NCI-H460 (cell line): ENCODE data around the gene CAPN2. TPM values are rescaled to one million over a fixed set of nuclear protein-coding genes. Genes with fewer than 3 reads are reported as not detected.

Source experiments
- DNase-seq: peaks from one replicate; pipeline ENCODE4 v3.0.0-alpha.2; 2016; ENCODE audit warnings: low read depth; ENCODE audit errors: extremely low read depth
- total RNA-seq: library from RNA; depleted of rRNA; stranded (reverse); fragments of >200 nt; shearing (Covaris generic); gene quantifications from 2 replicates; pipeline ENCODE4 v1.2.3, GENCODE V29; 2014

The CAPN2 gene
- total RNA-seq, 1 experiment from 2014 or later = 256 TPM

DNA sequence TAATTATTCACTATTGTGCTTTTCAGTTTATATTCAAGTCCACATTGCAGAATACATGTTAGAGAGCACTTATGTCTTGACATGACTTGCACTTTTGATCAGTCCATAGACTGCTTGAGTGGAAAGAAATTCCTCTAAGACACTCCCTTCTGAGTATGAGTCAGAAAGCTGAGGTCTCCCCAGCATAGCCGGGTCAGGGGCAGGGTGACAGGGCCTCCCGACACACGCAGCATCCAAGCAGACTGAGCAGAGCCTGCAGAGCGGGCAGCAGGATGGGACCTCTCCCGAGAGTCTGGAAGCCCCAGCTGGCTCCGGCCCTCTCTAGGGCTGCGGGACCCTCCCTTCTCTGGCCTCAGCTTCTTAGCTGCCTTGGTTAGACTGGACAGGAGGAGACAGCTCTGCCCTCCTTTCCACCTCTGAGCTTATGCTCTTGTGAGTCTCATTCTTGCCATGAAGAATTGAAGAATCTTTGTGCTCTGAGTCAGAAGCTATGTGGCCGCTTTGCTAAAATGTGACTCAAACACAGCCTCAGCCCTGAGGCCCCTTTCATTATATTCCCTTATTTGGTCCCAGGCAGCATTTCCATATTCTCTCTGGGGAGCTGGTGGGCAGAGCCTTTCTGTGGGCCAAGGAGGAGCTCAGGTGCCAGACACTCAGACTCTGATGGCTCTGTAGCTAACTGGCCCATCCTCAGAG lies 11.2 kb upstream of the CAPN2 start:
- peak; percentile 91 for DNase-seq

DNA sequence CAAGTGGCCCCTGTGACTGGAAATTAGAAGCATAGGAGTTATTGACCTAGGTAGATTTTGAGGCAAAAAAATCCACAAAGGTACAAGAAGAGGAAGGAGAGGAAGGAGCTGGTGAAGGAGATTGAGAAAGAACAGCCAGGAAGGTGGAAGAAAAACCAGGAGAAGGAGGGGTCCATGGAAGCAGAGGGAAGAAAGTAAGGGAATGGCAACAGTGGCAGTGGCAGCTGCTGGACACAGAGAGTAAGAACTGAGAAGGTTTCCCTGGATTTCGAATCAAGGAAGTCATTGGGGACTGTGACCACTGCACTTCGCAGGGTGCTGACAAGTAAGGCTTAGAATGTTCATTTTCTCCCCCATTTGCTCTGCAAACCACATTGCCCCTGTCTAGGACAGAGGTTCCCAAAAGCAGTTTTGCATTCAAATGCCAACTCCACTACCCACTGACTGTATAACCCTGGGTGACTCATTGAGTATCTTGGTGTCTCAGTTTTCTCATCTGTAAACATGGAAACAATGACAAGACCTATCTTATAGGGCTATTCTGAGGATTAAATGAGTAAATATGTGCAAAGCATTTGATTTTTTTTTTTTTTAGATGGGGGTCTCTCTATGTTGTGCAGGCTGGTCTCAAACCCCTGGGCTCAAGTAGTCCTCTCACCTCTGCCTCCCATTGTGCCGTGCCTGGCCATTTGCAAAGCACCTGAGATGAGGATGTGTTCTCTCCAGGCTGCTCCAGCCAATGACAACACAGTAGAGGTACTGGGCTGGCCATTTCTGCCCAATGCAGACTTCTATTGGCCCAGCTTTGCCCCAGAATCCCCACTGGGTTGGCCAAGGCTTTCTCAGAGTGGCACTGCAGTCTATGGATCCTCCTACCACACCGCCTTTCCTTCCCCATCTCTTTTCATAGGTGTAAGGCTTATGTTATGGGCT lies 9.3 kb upstream of the CAPN2 start:
- DNase-seq = no peak

- DNase-seq = no peak
Measured at GRCh38 chr1:223703668-223704013, 8.7 kb upstream of the CAPN2 start.

DNA sequence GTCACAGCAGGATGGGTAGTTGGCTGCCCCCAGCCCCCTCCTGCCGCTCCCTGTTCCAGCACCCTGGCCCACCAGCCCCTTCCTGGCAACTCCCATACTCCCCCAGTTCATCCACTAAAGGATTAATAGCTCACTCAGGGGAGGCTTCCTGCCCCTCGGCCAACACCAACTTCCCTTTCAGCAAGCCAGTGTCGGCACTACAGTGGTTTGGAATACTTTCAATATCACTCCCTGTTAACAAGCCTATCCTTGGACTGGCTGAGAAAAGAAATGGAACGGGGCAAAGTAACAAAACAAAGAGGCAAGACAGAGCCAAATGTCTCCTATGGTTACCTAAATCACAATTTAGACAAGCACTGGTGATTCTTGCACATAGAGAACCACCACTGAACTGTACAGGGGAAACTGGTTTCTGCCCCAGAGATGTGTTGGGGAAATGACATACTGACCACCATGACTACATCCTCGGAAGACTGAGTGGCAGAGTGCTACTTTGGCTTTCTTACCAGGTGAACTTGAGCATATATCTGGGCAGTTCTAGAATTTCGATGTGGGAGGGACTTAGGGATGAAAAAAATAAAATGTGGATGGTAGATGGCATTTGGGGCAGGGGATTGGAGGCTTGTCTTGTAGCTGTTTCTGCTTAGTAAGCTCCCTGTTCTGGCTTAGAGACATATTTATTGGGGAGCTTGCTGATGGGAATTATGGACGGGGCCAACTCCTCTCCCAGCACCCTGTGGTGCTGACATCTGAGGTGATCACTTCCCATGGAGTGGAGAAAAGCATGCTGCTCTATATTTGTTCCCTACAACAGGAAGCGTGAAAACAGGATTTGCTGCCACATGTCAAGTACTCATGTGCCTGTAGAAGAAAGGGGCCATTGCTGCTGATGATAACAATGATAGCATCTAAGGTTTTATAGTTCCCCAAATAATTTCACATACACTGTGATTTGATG lies 7.1 kb upstream of the CAPN2 start:
- DNase-seq = no peak

DNA sequence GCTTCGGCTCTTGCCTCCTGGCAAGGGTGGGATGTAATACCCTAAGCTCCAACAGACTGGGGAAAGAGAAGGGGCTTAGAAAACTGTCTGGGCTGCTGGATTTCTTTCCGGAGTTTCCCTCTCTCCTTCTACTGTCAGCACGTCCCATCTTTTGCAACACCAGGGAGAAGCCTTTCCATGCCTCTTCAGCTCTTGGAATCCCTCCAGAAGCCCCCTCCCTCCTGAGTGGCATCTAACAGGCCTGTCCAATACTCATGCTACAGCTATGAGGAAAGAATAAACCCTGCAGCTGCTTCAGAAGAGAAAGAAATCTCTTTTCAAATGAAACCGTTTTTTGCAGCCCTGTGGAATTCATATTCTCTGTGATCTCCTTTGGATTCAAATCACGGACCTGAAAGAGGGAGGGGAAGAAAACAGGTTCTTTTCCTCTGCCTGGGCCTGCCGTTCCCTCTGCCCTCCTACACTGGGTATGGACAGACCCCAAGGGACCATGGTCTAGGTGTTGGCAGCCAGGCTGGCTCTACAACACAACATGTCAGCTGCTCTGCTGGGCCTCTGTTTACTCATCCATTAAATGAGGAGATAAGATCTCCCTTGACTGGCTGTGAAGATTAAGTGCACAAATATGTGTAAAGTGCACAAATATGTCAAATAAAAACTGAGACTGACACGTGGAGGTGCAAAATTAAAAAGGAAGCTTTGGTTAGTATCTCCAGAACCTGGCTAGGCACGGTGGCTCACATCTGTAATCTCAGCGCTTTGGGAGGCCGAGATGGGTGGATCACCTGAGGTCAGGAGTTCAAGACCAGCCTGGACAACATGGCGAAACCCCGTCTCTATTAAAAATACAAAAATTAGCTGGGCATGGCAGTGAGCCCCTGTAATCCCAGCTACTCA lies 6.0 kb upstream of the CAPN2 start:
- no peak for DNase-seq

DNA sequence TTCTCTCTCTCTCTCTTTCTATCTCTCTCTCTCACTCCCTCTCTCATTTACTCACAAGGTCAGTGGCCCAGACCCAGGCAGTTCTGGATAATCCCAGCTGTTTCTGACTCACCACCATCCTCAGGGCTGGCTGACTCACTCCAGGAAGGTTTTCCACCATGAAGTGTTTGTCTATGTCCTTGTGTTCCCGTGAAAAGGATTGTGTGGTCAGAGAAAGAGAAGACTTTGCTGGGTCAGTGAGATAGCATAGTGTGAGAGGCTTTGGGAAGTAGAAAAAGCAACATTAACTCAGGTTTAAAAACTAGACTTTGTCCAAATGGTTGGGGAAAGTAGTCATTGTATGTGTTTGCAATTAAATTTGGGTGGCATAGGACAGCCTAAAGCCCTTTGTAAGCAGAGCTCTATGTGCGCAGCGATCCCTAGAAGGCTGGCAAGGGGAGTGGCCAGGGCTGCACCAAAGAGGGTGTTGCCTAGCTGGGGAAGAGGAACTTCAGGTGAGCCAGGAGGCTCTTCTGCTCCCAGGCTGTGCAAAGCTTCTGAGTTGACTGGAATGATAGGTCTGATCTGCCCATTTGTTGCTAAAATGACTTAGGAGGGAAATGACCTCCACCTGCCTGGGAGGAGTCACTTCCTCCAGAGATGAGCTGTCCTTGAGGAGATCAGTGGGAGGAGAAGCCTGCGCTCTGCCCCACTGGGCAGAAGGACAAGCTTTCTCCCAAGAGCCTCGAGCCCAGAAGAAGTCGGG lies 4.9 kb upstream of the CAPN2 start:
- peak; percentile 92 for DNase-seq

GRCh38 chr1:223708001-223708359 lies 4.4 kb upstream of the CAPN2 start:
- DNase-seq = no peak

GRCh38 chr1:223708651-223709268 lies 3.6 kb upstream of the CAPN2 start:
- DNase-seq = no peak

GRCh38 chr1:223709598-223709997 lies 2.7 kb upstream of the CAPN2 start:
- no peak for DNase-seq

GRCh38 chr1:223710179-223711133 lies 1.9 kb upstream of the CAPN2 start:
- no peak for DNase-seq

DNA sequence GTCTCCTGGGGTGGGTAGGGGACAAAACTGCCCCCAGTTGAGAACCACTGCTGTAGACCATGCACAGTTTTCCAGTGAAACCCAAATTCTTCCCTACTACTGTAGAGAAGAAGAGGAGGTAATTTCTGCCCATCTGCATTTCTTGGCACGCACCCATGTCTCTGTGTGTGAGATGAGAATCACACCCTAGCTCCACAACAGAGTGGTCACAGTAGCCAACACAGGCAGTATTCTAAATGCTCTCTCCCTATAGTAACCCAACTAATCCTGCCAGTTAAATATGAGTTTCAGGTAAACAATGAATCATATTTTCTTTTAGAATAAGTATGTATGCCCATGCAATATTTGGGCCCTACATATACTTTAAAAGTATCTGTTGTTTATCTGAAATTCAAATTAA lies 1.2 kb upstream of the CAPN2 start:
- no peak for DNase-seq

DNA sequence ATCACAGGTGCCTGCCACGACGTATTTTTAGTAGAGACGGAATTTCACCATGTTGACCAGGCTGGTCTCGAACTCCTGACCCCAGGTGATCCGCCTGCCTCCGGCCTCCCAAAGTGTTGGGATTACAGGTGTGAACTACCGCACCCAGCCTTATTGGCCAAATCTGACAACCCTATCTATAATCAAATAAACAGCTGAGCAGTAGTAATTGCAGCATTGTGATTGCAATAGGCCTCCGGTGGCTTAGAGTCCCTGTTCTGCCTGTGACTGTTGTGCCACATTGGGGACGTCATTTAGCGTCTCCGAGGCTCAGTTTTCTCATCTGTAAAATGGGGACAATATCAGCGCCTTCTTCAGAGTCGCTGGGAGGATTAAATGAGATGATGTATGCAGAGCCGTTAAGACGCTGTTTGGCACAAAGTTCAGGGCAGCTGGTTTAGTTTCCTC lies 569 bp upstream of the CAPN2 start:
- no peak for DNase-seq

DNA sequence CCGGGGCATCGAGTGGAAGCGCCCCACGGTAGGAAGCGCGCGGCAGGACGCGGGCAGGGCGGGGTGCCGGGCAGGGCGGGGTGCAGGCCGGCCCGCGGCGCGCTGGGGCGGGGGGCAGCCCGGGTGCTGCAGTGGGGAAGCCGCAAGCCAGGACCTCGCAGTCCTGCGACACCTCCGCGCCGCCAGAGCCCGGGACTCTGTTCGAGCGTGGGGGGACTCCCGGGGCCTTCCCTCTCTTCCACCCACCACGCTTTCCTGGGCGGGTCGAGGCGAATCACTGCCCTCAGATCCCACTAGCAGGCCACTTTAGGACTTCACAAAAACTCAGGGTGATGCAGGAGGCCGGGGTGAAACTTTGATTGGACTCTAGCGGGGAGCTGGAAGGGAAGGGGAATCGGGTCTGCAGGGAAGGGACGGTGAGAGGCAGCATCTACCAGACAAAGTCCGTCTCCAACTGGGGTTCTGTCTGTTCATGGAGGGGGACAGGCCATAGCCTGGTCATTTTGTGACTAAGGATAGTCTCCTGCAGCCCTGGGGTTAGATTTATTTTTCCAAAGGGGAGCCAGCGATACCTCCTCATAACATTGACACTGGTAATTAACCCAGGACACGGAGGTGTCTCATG lies 623 bp downstream of the CAPN2 start:
- DNase-seq = no peak

DNA sequence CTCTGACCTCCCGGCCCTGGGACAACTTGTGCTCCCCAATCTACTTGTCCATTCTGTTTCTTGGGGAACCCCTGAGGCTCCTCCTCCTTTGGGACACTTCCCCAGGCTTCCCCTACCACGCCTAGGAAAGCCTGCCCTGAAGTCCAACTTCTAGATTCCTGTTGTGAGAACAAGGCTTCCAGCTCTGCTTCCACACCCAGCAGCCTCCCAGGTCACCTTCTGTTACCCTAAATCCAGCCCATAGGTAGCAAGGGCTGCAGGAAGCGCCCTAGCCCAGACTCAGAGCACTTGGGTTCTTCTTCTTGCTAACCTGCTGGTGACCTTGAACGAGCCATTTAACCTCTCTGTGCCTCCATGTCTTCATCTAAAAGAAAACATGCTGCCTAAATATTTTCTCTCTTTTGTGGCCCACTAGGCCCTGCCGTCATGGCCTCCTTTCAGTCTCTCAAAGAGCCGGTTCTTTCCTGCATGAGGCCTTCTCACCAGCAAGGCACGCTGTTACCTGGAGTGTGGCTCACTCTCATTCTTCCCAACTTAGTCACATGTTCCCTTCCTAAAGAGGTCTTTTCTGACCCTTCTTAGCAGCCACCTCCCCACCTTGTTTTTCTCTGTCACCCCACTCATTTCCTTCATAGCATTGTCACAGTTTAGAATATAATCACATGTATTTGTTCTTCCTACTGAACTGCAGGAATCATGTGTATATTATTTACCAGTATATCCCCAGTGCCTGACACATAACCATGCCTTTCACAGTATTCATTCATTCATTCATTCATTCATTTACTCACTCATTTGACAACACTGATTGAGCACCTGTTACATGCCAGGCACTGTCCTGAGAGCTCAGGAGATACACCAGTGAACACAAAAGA lies 1.4 kb downstream of the CAPN2 start:
- no peak for DNase-seq

DNA sequence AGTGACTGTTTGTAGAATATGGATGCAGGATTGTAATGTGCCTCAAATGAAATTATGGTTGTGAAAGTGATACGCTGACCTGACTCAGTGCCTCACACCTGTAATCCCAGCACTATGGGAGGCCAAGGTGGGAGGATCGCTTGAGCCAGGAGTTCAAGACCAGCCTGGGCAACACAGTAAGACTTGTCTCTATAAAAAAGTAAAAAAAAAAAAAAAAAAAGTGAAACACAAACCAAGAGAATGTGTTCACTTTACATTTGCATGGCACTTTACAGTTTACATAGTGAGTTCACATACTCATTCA lies 2.0 kb downstream of the CAPN2 start:
- DNase-seq = no peak

DNA sequence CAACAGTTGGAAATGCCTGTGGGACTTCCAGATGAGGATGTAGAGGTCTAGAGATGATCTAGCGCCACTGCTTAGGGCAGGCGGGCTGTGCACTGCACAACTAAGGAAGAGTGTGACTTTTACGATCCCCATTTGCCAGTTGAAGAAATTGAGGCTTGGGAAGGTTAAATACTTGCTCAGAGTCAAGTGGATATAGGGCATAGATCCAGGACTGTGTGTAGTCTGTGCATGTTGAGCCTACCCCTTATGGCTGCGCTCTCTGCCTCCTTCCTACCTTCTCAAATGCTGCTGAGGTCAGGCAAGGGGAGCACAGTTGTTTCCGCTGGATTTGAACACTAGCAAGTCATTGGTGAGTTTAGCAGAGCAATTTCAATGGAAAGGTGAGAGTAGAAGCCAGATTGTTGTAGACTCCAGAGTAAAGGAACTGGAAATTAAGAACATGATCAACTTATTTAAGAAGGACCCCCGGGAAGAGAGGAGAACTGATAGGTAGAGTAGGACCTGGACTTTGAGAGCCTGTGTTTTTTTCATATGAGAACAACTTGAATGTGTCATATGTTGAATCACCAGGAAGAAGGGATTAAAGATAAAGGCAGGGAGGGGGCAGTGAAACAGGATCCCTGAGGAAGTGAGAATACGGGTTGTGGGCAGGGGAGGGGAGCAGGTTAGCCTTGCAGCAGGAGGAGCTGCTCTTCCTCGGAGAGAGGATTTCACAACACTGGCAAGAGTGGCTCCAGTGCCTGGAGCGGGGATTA lies 2.7 kb downstream of the CAPN2 start:
- DNase-seq = peak; percentile 89
